Measurements from ENCODE around the gene IRF4.
A peak's percentile ranks its signal among the peaks of the same experiment; 100 is the strongest.
"Not testable (repeated sequence)": the region's sequence is repeated elsewhere in the genome, so short reads cannot be mapped to it uniquely, and the experiment has no call there.

Gene IRF4

DNA sequence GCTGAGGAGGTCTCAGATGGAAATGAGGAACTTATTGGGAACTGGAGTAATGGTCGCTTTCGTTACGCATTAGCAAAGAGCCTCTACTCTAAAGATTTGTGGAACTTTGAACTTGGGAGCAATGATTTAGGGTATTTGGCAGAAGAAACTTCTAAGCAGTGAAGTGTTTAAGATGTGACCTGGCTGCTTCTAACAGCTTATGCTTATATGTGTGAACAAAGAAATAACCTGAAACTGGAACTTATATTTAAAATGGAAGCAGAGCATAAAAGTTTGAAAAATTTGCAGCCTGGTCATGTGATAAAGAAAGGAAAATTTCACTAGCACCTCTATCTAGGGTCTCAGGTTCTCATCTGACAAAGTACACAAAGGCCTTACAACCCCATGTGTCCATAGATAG is 23.5 kb downstream of the IRF4 start:
- no peak for DNase-seq

DNA sequence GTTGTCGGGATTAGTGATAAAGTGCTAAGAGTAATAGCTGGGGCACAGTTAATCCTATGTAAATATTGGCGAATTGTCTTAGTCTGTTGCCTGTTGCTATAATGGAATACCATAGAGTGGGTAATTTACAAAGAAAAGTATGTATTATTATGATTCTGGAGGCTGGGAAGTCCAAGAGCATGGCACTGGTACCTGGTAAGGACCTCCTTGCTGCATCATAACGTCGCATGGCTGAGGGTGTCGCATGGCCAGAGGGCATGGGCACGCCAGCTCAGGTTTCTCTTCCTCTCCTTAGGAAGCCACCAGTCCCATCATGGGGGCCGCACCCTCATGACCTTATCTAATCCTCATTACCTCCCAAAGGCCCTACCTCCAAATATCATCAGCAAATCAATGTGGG is 29.7 kb downstream of the IRF4 start:
- DNase-seq = no peak

DNA sequence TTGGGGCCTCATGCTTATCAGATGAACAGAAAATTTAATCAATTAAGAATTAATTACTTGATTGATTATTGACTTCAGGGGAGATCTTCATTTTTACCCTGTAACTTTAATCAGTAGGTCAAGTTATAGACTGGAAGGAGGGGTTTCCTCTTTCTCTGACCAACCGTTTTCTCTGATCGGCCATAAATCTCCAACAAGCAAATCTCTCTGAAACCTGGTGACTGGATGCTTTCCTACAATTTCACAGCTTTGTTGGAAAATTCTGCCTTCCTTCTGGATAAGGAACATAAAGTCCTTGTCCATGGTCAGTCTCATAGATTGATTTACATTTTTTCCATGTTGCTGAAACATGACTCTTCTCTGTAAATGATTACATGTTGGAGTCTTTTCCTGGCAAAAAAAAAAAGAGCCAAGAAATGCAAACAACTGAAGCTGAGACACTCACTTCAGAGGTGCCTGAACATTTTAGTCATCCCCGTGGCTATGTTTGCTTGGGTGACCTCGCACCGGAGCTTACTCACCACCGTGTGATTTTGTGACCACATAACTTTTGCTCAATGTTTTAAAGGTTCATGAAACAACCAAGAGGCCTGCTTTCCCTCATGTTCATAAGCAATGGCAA is 31.0 kb downstream of the IRF4 start:
- no peak for DNase-seq

DNA sequence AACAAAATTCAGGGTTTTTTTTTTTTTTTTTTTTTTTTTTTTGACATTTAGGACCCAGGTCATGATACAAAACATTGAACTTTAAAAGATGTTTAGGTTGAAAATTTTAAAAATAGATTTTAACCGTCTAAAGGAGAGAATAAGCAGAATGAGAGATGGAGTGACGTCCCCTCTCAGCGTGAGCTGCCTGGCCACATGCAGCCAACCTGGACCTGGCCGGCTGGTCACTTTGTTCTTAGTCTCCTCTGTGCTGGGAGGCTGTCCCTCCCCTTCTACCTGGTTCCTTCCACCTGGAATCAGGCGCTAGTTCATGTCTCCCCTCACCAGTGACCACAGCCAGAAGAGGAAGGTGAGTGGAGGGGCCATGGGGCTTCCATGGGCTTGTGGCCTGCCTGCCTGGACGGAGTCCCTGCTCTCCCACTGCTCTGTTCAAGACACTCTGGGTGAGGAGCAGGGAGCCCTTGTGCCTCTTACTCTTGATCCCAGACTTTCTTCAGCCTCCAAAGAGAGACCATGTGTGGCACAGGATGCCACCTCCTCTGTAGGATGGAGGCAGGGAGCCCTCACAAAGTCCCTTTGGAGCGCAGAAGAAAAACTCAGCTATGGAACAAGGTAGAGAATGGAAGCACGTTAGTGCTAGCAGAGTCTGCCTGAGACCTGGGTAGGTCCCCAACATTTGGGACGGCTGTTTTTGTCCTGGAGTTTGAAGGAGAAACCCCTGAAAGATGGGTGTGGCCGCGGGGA is 31.7 kb downstream of the IRF4 start:
- no peak for DNase-seq

DNA sequence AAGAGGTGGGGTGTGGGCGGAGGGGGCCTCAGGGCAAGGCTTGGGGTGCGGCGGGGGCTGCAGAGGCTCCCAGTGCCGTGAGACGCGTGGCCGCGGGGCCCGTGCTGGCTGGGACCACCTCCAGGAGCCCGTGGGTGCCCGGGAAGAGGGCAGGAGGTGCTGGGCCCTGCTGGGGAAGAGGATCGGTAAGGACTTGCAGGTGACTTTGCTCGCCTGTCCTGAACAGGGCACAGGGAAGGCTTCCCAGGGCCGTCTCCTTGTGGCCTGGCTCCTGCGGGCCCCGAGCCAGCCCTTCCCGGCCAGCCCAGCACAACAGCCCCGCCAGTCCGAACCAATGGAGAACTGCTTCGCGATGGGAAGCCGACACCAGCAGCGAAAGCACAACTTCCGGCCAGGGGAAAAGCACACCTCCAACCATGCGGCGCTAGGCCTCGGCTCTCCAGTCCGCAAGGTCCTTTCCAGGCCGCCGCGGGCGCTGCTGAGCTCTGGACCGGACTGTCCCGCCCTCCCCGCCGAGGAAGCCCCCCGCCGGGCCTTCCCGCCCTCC is 32.3 kb downstream of the IRF4 start:
- DNase-seq = no peak

DNA sequence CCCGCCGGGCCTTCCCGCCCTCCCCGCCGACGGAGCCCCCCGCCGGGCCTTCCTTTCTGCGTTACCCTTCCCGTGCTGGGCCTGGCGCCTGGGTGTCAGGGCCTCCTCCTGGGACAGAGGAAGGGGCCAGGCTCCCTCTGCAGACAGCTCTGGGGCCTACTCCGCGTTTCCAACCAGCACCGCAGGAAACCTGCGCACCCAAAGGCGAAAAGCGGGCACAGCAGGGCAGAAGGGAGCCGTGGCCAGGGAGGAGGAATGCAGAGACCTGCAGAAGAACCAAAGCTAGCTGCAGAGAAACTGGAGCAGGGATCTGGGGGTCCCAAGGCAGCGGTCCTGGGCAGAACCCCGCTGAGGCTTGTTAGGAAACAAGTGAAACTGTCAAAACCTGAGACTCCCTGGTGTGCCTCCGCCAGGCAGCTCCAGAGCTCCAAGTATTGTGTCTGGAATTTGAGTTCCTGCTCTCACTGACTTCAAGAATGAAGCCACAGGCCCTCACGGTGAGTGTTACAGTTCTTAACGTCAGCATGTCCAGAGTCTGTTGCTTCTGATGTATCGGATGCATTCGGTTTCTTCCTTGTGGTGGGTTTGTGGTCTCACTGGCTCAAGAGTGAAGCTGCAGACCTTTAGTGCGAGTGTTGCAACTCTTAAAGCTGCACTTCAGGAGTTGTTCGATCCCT is 33.3 kb downstream of the IRF4 start:
- no peak for DNase-seq

DNA sequence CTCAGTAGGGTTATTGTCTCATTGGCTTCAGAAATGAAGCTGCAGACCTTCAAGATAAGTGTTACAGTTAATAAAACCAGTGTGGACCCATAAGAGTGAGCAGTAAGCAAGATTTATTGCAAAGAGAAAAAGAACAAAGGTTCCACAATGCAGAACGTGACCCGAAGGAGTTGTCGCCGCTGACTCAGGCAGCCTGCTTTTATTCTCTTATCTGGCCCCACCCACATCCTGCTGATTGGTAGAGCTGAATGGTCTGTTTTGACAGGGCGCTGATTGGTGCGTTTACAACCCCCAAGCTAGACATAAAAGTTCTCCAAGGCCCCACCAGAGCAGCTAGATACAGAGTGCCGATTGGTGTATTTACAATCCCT is 33.9 kb downstream of the IRF4 start:
- DNase-seq = not testable (repeated sequence)

DNA sequence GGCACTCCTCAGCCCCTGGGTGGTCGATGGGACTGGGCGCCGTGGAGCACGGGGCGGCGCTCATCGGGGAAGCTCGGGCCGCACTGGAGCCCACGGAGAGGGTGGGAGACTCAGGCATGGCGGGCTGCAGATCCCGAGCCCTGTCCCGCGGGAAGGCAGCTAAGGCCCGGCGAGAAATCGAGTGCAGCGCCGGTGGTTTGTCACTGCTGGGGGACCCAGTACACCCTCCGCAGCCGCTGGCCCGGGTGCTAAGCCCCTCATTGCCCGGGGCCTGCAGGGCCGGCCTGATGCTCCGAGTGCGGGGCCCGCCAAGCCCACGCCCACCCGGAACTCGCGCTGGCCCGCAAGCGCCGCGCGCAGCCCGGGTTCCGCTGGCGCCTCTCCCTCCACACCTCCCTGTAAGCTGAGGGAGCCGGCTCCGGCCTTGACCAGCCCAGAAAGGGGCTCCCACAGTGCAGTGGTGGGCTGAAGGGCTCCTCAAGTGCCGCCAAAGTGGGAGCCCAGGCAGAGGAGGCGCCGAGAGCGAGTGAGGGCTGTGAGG is 34.7 kb downstream of the IRF4 start:
- not testable (repeated sequence) for DNase-seq

DNA sequence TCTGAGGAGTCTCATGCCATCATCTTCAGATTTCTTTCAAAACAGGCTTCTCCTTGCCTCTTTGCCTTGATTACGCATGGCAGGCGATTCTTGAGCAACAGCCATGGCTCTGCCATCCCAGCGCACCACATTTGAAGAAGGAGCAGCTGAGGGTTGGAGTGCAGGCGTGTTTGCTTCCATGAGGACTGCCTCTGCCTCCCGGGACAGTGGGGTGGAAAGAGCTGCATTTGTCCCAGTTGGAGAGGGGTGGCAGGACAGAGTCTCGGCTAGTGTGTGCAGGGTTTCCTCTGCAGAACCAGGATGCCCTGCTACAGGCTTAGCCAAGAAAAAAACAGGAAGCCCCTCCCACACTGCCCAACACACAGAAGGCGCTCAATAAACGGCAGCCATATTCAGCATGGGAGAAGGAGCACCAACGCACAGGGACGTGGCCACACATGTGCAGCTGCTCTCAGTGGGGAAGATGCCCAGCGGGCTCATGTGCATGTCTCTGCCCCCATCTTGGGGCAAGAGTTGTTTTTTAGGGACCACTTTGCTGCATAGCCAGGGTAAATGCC is 36.6 kb downstream of the IRF4 start:
- DNase-seq = no peak

DNA sequence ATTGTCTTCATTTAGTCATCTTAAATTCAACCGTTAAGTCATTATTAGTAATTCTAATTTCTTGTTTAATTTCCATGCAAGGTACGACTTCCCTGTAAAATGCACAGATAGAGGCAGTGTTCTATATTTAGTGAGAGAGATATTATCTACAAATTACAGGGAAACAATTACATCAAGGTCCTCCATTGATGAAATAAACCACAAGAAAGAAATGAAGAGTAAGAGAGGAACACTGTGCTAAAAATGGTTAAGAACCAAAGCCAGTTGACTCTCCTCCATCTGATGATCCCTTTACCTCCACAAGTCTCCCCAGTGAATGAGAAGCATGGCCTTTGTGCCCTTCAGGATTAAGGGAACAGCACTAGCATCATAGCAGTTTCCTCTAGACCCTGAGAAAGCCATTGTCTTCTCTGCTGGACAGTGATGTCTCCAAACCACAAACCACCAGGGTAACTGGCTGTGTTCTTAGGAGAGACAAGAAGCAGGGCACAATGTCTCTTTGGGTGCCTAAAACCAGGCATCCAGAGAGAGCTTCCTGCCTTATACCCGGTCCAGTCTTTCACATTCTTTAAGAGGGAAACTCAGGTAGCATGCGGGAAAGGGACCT is 38.1 kb downstream of the IRF4 start:
- DNase-seq = no peak

DNA sequence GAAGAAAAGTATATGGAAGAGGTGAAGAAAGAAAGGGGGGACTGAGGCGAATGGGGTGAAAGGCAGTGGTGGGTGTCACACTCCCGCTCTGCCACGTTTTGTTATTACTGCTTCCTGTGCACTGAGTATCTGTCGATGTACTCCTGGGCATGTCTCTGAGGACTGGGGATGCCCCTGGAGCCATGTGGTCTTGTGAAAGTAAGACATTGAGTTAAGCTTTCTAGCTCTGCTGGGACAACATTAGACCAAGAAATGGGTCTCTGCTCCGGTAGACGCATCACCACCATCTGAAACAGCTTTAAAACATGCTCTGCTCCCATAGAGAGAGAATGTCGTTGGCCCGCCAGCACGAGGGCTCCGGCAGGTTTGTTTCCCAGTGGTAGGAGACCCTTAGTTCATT is 40.0 kb downstream of the IRF4 start:
- no peak for DNase-seq

DNA sequence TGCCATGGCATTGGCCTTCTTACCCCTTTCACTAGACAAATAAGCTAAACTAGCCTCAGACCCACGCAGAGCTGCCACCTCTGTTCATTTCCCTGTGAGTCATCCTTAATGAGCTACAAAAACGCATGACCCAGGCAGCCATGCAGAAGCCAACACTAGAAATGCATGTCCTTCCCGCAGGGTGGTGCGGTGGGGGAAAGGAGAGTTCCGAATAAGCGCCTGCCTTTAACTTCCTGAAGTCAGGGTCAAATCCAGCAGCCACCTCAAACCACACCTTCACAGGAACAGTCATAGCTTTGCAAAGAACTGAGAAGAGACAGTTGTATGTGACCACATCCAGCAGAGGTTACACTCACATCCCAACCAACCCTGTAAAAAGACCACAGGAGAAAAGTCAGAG is 40.4 kb downstream of the IRF4 start:
- DNase-seq = no peak

DNA sequence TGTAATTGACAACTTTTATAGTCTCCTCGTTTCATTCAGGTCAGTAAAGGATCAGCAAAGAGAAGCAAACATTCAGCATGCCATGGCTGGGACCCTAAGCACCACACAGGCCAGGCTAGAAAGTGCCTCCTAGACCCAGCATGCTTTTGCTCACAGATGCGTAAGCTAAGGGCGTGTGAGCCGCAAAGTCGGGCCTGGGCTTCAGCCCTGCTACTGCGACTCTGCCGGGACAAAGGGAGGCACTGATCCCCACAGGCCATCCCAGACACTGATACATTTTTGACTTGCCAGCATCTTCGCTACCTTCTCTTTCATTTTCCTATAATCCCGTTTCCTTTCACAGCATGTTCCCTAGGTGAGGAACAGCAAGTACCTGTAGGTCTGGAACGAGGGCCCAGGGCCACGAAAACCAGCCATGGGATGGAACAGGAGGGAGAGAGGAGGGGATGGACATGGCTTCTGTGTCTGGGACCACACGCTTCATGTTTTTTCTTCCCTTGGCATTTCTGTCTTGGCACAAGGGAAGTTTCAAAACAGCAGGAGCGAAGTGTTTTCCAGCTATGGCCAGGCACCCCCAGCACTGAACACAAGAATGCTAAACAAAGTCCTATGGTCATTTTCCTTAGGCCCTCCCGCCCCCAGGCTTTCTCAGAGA is 42.6 kb downstream of the IRF4 start:
- no peak for DNase-seq

DNA sequence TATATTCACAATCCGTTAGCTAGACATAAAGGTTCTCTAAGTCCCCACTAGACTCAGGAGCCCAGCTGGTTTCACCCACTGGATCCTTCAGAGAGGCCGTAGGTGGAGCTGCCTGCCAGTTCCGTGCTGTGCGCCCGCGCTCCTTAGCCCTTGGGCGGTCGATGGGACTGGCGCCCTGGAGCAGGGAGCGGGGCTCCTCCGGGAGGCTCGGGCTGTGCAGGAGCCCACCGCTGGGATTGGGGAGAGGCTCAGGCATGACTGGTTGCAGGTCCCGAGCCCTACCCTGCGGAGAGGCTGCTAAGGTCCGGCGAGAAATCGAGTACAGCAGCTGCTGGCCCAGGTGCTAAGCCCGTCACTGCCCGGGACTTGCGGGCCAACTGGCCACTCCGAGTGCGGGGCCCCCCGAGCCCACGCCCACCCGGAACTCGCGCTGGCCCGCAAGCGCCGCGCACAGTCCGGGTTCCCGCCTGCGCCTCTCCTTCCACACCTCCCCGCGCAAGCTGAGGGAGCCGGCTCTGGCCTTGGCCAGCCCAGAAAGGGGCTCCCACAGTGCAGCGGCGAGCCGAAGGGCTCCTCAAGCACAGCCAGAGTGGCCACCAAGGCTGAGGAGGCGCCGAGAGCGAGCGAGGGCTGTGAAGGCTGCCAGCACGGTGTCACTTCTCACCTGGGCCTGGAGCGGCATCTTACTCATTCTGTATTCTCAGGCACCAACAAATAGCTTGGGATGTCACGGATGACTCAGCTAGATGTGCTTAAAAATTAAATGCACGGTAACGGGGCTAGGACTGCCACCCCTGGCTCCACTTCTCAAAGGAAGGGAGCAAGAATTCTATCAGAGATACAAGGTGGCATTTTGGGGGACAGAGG is 44.1 kb downstream of the IRF4 start:
- DNase-seq = no peak

DNA sequence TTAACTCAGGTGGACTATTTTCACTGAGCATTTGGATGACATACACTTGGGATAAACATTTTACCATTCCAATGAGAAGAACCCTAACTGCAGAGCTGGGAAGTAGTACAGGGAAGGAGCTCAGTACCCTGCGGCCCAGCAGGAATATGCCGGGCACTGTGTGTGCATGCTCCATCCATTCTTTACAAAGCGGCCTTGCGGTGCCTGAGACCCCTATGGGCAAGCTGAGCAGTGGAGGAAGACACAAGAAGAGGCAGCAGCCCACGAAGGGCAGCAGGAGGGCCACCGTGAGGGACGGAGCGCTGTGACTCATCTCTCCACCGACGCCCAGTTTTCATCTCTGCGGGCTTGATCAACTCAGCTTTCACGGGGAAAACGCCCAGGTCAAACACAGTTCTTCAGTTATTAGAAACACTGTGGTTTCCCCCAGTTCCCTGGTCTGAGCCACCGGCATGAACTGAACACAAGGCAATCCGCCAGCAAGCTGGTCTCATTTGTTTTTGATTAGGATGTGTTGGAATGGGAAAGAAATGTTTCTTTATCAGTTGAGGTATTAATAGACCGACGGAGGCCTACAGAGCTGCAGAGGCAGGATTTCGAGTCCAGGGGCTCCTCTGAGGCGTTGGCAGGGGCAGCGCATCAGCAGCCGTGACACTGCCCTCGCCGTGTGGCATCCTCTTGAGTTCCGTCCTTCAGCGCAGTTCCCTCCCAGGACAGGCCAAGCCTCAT is 44.9 kb downstream of the IRF4 start:
- no peak for DNase-seq

DNA sequence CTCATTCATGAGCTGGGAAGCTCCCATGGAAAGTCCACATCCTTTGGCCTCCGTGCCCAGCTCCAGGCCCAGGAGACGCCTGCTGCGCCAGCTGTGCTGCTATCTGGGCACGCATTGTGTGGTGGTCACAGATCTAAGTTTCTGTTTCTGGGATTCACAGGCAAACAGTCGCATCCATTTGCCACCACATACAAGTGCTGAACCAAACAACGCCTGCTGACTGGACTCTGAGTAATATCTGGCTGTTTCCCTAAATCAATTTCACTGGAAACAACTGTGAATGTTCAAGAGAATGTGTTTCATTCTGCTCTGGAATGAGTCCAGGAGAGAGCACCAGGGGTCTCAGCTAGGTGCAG is 45.5 kb downstream of the IRF4 start:
- peak in 1 of 56 donors; percentile 8 for DNase-seq

DNA sequence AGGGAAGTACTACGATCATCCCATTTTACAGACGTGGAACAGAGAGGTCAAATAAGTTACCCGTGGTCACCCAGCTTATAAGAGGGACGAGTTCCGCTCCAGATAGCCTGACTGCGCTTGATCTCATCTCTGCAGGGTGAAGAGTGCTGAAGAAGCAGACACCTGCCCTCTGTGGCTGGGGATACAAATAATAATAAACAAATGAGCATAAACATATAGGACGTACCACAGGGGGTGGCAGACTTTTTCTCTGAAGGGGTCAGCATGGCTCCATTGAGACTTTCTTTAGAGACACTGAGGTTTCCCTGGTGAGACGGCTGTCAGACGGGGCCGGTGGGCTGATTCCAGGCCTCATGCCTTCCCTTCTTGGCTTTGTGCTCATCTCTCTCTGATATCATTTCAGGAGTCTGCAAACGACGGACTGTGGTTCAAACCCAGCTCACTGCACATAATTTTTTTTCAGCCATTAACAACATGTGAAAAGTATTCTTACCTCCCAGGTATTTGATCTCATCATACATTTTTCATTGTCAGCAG is 47.1 kb downstream of the IRF4 start:
- no peak for DNase-seq

DNA sequence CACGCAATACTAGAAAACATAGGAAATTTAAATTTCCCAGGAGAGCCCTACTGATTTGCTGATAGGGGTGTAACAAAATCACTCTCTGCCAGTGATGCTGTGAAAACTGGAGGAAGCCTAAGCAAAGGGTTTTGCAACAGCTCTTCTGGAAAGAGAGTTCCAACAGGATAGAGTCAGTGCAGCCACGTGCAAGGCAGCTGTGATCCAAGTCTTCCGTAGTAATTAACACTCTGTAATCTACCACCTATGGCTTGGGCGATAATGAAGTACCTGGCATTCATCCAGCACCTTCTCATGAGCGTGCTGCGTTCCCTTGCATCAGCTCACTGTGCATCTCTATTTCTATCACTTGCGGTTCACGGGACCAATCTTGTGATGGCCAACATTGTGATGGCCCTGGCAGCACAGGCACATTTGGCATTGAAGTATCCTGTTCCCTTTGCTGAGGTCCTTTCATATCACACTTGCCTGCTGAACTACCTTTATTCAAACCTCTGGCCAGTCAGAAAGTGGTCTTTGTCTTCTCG is 48.2 kb downstream of the IRF4 start:
- DNase-seq = no peak
